GM23338 (cell line): ENCODE measurements around the gene H2BK1.

ENCODE experiments used
- CREB1 ChIP-seq: fragments of 250-450 bp; sonication (Bioruptor Pico); IDR thresholded peaks from 2 replicates; pipeline ENCODE4 v1.5.0; 2020; ENCODE audit warnings: low read depth, mild to moderate bottlenecking, moderate library complexity
- CTCF ChIP-seq, 2 experiments: fragments of 200-600 bp in 1 of 2; sonication (generic) in 1 of 2; conservative IDR thresholded peaks; 2 replicates each; pipeline versions ENCODE4 v1.5.1 to v1.6.1; 2016 to 2017; ENCODE audit warnings: antibody characterized with exemption in 2 of 2, low read depth in 2 of 2, mild to moderate bottlenecking in 2 of 2, moderate library complexity in 1 of 2
- EZH2 ChIP-seq: fragments of 200-600 bp; sonication (generic); IDR thresholded peaks from one replicate; pipeline ENCODE4 v1.8.0; 2017; ENCODE audit warnings: antibody characterized with exemption, mild to moderate bottlenecking, low read depth; ENCODE audit not compliant: unreplicated experiment
- EZH2phosphoT487 ChIP-seq: fragments of 200-600 bp; sonication (generic); IDR thresholded peaks from one replicate; pipeline ENCODE4 v1.8.1; 2018; ENCODE audit warnings: antibody characterized with exemption; ENCODE audit not compliant: unreplicated experiment
- JUNB ChIP-seq: IDR thresholded peaks from one replicate; pipeline ENCODE4 v1.6.1; 2016; ENCODE audit warnings: antibody characterized with exemption; ENCODE audit not compliant: unreplicated experiment
- POLR2AphosphoS5 ChIP-seq: IDR thresholded peaks from 2 replicates; pipeline ENCODE4 v1.6.1; 2016; ENCODE audit warnings: antibody characterized with exemption, low read depth
- REST ChIP-seq: IDR thresholded peaks from one replicate; pipeline ENCODE4 v1.6.1; 2018; ENCODE audit warnings: antibody characterized with exemption; ENCODE audit not compliant: unreplicated experiment
- STAT1 ChIP-seq: IDR thresholded peaks from one replicate; pipeline ENCODE4 v1.6.1; 2016; ENCODE audit warnings: antibody characterized with exemption; ENCODE audit not compliant: unreplicated experiment
- ZNF114 ChIP-seq: fragments of 250-450 bp; sonication (Bioruptor Pico); IDR thresholded peaks from 2 replicates; pipeline ENCODE4 v1.5.0; 2020; ENCODE audit warnings: mild to moderate bottlenecking, moderate library complexity

- no peak for TF ChIP-seq CTCF (conservative IDR thresholded peaks at IDR 0.05; ENCODE audit: low read depth in 2 of 2)
- no peak for TF ChIP-seq EZH2phosphoT487
- TF ChIP-seq POLR2AphosphoS5, result no peak
- TF ChIP-seq REST, result no peak
- no peak for TF ChIP-seq EZH2
- no peak for TF ChIP-seq STAT1
- no peak for TF ChIP-seq CREB1 (CRISPR knock-in tag)
- no peak for TF ChIP-seq JUNB
- no peak for TF ChIP-seq ZNF114 (CRISPR knock-in tag)
Observed at GRCh38 chr7:151243045-151243349, 32.7 kb upstream of the H2BK1 start.
